ENCODE data around the gene MVB12B.

- TF ChIP-seq, protein P1, sequence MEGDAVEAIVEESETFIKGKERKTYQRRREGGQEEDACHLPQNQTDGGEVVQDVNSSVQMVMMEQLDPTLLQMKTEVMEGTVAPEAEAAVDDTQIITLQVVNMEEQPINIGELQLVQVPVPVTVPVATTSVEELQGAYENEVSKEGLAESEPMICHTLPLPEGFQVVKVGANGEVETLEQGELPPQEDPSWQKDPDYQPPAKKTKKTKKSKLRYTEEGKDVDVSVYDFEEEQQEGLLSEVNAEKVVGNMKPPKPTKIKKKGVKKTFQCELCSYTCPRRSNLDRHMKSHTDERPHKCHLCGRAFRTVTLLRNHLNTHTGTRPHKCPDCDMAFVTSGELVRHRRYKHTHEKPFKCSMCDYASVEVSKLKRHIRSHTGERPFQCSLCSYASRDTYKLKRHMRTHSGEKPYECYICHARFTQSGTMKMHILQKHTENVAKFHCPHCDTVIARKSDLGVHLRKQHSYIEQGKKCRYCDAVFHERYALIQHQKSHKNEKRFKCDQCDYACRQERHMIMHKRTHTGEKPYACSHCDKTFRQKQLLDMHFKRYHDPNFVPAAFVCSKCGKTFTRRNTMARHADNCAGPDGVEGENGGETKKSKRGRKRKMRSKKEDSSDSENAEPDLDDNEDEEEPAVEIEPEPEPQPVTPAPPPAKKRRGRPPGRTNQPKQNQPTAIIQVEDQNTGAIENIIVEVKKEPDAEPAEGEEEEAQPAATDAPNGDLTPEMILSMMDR (IDR thresholded peaks at IDR 0.05) = no peak
- TF ChIP-seq POLR2AphosphoS5 (IDR thresholded peaks at IDR 0.05; ENCODE audit: low read depth, low read length) (no peak), REST (IDR thresholded peaks at IDR 0.05; ENCODE audit: insufficient read depth in 1 of 2, low read depth in 2 of 2, low read length in 1 of 2) (no peak)
Observed at GRCh38 chr9:126301196-126301595, 25.4 kb upstream of the MVB12B start.
